Subcutaneous adipose tissue (tissue), 4 donors: Measurements from ENCODE around the gene NEURL1. TPM values are rescaled to one million over a fixed set of nuclear protein-coding genes. Genes with fewer than 3 reads are reported as not detected.

Source experiments
- CTCF ChIP-seq: fragments of 450-650 bp; IDR thresholded peaks from one replicate; pipeline ENCODE4 v1.5.1; 2016; ENCODE audit warnings: low read depth, mild to moderate bottlenecking, control low read depth, antibody characterized with exemption, moderate library complexity
- total RNA-seq, 4 donors: library from RNA; depleted of rRNA; stranded (reverse); fragments of >200 nt; gene quantifications; one replicate each; pipeline ENCODE4 v1.1.0, GENCODE V29; 2016

The NEURL1 gene
- total RNA-seq, 4 donors from 2014 or later = not detected

- no peak for TF ChIP-seq CTCF
Measured at GRCh38 chr10:103465411-103466179, 27.9 kb upstream of the NEURL1 start.

DNA sequence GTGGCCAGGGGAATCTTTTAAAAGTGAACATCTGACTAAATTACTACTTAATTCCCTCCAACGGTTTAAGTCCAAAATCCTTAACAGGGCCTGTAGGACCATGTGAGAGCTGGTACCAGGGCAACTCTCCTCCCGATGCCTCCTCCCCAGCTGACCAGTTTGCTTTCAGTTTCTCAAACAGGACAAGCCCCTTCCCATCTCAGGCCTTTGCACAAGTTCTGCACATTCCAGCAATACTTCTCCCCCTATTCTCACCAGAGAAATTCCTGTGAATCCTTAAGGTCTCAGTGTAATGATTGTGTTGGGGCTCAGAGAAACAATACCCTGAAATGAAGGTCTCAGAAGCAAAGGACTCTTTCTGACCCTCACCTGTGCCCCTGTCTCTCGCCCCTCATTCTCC is 26.8 kb upstream of the NEURL1 start:
- TF ChIP-seq CTCF = no peak

DNA sequence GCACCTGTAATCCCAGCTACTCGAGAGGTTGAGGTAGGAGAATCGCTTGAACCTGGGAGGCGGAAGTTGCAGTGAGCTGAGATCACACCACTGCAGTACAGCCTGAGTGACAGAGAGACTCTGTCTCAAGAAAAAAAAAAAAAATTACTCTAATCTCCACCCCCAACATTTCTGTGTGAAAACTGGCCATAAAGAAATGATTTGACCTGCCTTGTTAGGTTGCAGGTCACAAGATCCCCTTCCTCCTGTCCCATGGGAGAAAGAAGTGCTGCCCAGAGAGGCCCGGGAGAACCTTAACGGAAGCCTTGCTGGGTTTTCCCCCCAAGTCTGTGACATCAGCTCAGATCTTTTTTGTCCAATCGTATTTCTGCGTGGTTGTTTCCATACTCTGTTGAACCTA is 26.1 kb upstream of the NEURL1 start:
- TF ChIP-seq CTCF = no peak

DNA sequence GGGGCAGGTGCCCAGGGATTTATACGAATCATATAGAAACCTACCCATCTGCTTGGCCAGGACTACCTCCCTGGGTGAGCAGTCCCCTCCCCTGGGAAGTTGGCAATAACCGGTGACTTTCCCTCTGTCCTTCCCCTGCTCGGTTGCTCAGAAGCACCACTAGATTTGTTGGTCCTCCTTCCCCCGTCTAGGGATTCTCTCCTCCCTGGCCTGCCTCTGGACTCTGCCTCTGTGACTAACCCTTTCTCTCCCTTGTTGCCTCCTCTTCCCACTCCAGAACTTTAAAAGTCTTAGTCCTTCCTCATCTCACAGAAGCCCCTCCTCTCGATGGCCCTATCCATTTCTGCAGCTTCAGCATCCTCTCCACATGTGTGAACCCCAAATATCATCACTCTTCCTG is 24.3 kb upstream of the NEURL1 start:
- no peak for TF ChIP-seq CTCF

GRCh38 chr10:103470761-103471653 is 22.5 kb upstream of the NEURL1 start:
- no peak for TF ChIP-seq CTCF

DNA sequence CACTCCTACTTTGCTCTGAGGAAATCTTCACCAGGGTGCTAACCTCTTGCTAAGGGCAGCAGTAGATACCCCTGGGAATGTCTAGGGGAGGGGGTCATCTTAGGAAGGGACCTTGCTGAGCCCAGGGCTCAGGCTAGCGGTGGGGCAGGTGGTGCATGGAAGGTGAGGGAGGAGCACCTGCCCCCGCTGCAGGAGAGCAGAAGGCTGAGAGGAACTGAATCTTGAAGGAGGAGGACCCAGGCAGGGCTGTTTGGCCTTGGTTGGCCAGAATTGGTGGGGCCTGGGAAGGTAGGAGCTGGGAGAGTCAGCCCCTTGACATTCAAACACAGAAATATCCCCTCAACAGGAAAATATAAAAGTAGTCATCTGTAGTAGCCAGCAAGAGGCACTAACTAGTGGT is 21.5 kb upstream of the NEURL1 start:
- no peak for TF ChIP-seq CTCF

GRCh38 chr10:103473261-103473671 is 20.2 kb upstream of the NEURL1 start:
- TF ChIP-seq CTCF = no peak
